Stimulated activated CD4-positive, alpha-beta T cell treated with anti-CD3 and anti-CD28 coated beads, Interleukin-1b, Interleukin-23, amount 100 ng/mL, for 48 hours (primary cell): ENCODE measurements around the gene HSP90B1.

Source experiments
- DNase-seq: peaks from one replicate; pipeline ENCODE4 v3.0.0-alpha.2; 2020

HSP90B1 gene

GRCh38 chr12:103930787-103931735 is 851 bp downstream of the HSP90B1 start:
- peak; percentile 13 for DNase-seq

GRCh38 chr12:103933237-103933636 is 3.0 kb downstream of the HSP90B1 start:
- DNase-seq: no peak

GRCh38 chr12:103936679-103937078 is 6.5 kb downstream of the HSP90B1 start:
- DNase-seq: no peak

- DNase-seq: no peak
Observed at GRCh38 chr12:103944964-103945363, 14.8 kb downstream of the HSP90B1 start.

GRCh38 chr12:103947871-103948555 is 17.8 kb downstream of the HSP90B1 start:
- no peak for DNase-seq

GRCh38 chr12:103948746-103949406 is 18.7 kb downstream of the HSP90B1 start:
- no peak for DNase-seq

- no peak for DNase-seq
Observed at GRCh38 chr12:103952497-103952896, 22.3 kb downstream of the HSP90B1 start.

- no peak for DNase-seq
Observed at GRCh38 chr12:103955811-103956508, 25.8 kb downstream of the HSP90B1 start.

GRCh38 chr12:103956509-103957027 is 26.4 kb downstream of the HSP90B1 start:
- no peak for DNase-seq

GRCh38 chr12:103957865-103958388 is 27.7 kb downstream of the HSP90B1 start:
- no peak for DNase-seq

- DNase-seq: no peak
Observed at GRCh38 chr12:103958621-103959020, 28.4 kb downstream of the HSP90B1 start.

GRCh38 chr12:103960616-103961227 is 30.5 kb downstream of the HSP90B1 start:
- DNase-seq: no peak

- DNase-seq: no peak
Observed at GRCh38 chr12:103962493-103962892, 32.3 kb downstream of the HSP90B1 start.

- DNase-seq: no peak
Observed at GRCh38 chr12:103964805-103965204, 34.6 kb downstream of the HSP90B1 start.

- DNase-seq: no peak
Observed at GRCh38 chr12:103965255-103965589, 35.0 kb downstream of the HSP90B1 start.

GRCh38 chr12:103965590-103966504 is 35.6 kb downstream of the HSP90B1 start, which contains the start of gene TDG:
Gene TDG (plus strand): TSS chr12:103965872. CDS start chr12:103966038, 166 bp downstream.
- peak; percentile 99 for DNase-seq

- no peak for DNase-seq
Observed at GRCh38 chr12:103966736-103967135, 36.5 kb downstream of the HSP90B1 start.

GRCh38 chr12:103969391-103969790 is 39.2 kb downstream of the HSP90B1 start:
- no peak for DNase-seq

GRCh38 chr12:103973909-103974308 is 43.7 kb downstream of the HSP90B1 start:
- DNase-seq: no peak

- no peak for DNase-seq
Observed at GRCh38 chr12:103975368-103975767, 45.2 kb downstream of the HSP90B1 start.
